Measurements from ENCODE around the gene KCNK3.

The KCNK3 gene

DNA sequence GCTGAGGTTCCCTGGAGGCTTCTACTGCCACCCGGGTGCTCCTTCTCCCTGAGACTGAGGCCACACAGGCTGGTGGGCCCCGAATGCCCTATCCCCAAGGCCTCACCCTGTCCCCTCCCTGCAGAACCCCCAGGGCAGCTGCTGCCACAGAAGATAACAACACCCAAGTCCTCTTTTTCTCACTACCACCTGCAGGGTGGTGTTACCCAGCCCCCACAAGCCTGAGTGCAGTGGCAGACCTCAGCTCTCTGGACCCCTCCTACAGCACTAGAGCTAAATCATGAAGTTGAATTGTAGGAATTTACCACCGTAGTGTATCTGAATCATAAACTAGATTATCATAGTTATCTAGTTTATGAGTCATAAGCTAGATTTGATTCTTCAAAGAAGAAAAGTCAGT, 86.0 kb downstream of the KCNK3 start:
- DNase-seq (ENCODE audit: low spot score), result no peak

- no peak for DNase-seq (ENCODE audit: low spot score)
Measured at GRCh38 chr2:26780203-26780760, 87.8 kb downstream of the KCNK3 start.

Small RNAs within 50 kb of the gene (small RNA-seq; reads per million reads assigned to genes)
- gene AC015977.1, result 0 reads per million in 2 experiments

Measured in SK-N-DZ (cell line).